ENCODE data around the gene CDC6.
"Not testable (repeated sequence)": the region's sequence is repeated elsewhere in the genome, so short reads cannot be mapped to it uniquely, and the experiment has no call there.

Gene CDC6

DNA sequence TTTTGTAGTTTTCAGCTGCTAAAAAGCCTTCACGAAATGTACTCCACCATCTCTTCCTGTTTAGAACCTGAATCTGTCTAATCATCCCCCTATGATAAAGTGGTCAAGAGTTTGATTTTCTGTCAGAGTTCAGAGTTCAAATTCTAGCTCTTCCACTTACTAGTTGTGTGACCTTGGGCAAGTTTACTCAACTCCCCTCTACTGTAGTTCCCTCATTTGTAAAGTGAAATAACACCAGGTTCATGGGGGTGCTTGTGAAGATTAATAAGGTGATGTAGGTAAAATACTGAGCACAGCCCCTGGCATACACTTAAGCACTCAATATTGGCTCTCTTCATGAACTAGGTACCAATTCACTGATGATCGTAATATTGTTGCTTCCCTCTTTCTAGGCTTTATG lies 1.2 kb upstream of the CDC6 start:
- DNase-seq (ENCODE audit: low read depth in 2 of 2, low spot score in 1 of 2): no peak

DNA sequence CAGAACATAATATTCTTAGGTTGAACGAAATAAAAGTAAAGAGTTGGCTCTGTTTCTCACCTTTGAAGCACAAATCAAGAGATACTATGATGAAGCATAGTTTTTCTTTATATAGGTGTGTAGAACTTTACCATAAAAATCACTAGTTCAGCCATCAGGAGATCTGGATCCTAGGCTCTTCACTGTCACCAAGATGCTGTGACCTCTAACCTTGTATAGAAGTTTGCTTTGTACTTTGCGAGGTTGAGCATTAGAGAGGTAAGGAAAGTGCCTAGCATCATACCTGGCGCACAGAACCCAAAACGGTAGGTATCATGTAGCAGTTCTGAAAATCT lies 553 bp upstream of the CDC6 start:
- DNase-seq (ENCODE audit: low read depth in 2 of 2, low spot score in 1 of 2): no peak

DNA sequence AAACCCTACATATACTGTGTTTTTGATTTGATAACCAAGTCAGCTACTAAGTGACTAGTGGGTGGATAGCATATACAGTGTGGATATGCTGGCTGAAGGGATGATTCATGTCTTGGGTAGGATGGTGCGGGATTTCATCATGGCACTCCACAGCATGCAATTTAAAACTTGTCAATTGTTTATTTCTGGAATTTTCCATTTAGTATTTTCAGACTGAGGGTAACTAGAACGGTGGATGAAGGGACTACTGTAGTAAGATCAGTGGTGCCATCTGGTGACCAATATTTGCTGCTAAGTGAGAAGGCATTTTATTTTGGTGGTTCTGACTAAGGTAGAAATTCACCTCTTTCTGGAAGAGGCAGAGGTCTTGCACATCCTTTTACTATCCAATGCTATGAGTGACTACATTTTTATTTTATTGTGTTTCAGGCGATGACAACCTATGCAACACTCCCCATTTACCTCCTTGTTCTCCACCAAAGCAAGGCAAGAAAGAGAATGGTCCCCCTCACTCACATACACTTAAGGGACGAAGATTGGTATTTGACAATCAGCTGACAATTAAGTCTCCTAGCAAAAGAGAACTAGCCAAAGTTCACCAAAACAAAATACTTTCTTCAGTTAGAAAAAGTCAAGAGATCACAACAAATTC lies 3.1 kb downstream of the CDC6 start:
- DNase-seq (ENCODE audit: low read depth in 2 of 2, low spot score in 1 of 2): no peak

DNA sequence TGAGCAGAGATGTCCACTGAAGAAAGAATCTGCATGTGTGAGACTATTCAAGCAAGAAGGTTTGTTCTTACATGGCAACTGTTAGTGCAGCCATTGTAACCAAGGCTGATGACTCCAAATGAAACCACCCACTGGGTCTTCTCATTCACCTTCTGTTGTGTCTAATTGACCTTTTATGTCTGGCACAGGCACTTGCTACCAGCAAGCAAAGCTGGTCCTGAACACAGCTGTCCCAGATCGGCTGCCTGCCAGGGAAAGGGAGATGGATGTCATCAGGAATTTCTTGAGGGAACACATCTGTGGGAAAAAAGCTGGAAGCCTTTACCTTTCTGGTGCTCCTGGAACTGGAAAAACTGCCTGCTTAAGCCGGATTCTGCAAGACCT lies 3.6 kb downstream of the CDC6 start:
- DNase-seq (ENCODE audit: low read depth in 2 of 2, low spot score in 1 of 2): no peak

DNA sequence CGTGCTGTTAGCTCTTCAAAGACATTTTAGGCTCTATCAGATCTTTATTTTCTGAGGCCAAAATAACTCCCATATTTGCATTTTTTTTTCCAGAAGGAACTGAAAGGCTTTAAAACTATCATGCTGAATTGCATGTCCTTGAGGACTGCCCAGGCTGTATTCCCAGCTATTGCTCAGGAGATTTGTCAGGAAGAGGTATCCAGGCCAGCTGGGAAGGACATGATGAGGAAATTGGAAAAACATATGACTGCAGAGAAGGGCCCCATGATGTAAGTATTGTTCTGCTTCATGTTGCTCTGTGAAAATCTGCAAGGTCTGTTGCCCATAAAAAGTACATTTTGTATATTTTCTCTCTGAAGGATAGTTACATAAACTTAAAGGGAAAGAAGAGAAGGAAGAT lies 5.7 kb downstream of the CDC6 start:
- no peak for DNase-seq (ENCODE audit: low read depth in 2 of 2, low spot score in 1 of 2)

DNA sequence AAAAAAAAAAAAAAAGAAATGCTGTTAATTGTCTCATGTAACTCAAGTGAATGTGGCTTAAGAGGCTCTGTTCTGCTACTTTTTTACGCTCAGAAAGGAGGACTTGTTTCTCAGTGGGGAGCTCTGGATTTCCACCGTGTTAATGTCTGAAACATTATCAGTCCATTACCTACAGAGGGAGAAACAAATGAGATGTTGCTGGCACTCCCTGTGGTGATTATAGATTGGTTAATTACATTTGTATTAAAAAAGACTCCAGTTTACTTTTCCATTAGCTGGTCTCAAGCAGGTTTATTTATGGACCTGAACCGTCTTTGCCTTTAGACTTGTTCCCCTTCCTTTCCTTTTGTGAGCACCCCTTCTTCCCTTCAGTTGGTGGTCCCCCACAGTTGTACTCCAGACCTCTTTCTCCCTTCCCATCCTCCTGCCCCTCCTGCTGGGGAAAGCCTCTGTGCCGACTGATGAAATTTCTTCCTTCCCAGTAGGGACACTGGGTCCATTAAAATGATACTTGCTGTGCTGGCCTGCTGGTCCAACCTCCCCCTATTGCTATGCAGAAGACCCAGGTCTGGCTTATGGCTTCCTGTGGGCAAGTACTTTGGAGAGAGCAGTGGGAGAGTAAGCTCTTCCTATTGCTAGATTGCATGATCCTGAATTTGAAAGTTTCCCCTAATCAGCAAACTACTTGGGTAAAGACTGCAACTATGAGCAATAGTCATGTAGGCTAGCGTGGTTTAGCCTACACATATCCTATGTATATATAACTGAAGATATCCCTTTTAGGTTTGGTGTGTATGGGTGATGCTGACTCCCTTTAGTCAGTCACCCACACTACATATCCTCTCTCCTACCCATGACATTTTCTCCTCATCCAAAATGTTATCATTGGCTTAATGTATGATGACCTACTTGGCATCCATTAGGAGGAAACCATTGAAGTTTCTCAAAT lies 8.1 kb downstream of the CDC6 start:
- no peak for DNase-seq (ENCODE audit: low read depth in 2 of 2, low spot score in 1 of 2)

DNA sequence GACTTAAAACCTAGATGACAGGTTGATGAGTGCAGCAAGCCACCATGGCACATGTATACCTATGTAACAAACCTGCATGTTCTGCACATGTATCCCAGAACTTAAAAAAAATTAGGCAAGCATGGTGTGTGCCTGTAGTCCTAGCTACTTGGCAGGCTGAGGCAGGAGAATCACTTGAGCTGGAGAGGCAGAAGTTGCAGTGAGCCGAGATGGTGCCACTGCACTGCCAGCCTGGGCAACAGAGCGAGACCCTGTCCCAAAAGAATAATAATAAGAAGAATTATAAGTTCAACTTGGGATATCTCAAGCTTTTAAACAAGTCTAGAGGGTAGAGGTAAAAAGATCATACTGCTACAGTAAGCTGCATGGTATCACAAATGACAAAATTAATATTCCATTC lies 9.8 kb downstream of the CDC6 start:
- no peak for DNase-seq (ENCODE audit: low read depth in 2 of 2, low spot score in 1 of 2)

DNA sequence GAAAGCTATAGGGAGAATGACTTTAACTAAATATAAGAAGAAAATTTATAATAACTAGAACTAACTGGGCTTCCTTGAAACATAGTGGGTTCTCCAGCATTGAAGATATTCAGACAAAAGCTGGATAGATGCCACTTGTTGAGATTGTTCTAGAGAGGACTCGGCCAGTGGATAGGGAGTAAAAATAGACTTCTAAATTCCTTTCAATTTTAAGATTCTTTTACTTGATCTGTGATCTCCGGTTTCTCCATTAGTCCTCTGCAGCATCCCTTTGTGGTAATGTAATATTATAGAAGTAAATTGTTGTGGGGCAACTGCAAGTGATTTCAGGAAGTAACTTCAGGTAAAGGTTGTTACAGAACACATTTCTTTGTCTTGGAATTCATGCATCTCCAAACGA lies 11.0 kb downstream of the CDC6 start:
- DNase-seq (ENCODE audit: low read depth in 2 of 2, low spot score in 1 of 2): no peak

DNA sequence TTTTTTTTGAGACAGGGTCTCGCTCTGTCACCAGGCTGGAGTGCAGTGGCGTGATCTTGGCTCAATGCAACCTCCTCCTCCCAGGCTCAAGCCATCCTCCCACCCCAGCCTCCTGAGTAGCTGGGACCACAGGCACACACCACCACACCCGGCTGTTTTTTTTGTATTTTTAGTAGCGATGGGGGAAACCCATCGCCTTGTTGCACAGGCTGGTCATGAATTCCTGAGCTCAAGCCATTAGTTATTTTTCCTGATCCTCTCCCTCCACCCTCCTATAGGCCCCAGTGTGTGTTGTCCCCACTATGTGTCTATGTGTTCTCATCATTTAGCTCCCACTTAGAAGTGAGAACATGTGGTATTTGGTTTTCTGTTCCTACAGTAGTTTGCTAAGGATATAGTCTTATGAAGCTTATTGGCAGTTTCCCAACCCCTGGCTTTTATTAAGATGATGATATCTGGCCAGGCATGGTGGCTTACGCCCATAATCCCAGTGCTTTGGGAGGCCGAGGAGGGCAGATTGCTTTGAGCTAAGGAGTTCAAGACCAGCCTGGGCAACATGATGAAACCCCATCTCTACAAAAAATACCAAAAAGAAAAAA lies 11.6 kb downstream of the CDC6 start:
- DNase-seq (ENCODE audit: low read depth in 2 of 2, low spot score in 1 of 2): not testable (repeated sequence)

DNA sequence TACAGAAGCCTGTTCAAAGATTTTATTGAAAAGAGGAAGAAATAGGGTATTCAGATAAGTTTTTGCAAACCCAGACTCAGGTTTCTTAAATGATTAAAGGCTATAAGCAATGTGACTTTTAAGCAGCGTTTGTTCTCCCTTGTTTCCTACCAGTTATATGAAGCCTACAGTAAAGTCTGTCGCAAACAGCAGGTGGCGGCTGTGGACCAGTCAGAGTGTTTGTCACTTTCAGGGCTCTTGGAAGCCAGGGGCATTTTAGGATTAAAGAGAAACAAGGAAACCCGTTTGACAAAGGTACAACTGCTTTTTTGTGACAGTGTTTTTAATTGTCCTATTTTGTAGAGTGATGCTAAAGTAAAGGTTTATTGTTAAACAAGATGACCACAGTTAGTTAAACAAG lies 13.6 kb downstream of the CDC6 start:
- DNase-seq (ENCODE audit: low read depth in 2 of 2, low spot score in 1 of 2): no peak

DNA sequence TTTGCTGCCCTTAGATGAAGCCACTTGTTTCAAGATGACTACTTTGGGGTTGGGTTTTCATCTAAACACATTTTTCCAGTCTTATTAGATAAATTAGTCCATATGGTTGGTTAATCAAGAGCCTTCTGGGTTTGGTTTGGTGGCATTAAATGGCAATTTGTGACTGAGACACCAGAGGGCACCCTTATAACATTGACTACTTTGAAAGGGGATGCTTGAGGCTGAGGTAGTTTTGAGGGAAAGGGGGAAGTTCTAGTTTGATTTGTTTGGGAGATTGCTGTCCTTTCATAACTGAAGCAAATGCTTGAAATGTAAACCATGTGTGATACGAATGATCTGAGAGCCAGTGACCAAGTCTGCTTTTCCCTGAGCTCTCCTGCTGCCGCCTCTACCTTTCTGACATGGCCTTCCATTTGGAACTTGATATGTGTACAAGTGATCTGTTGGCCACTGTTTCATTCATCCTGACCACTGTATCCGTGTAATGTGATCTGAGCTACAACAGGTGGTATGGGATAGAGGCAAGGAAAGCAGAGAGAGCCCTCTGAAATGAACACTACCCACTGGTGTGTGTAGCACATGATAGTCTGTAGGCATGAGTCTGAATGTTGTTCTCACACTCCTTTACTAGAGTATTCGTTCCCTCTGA lies 15.5 kb downstream of the CDC6 start:
- DNase-seq (ENCODE audit: low read depth in 2 of 2, low spot score in 1 of 2): no peak

DNA sequence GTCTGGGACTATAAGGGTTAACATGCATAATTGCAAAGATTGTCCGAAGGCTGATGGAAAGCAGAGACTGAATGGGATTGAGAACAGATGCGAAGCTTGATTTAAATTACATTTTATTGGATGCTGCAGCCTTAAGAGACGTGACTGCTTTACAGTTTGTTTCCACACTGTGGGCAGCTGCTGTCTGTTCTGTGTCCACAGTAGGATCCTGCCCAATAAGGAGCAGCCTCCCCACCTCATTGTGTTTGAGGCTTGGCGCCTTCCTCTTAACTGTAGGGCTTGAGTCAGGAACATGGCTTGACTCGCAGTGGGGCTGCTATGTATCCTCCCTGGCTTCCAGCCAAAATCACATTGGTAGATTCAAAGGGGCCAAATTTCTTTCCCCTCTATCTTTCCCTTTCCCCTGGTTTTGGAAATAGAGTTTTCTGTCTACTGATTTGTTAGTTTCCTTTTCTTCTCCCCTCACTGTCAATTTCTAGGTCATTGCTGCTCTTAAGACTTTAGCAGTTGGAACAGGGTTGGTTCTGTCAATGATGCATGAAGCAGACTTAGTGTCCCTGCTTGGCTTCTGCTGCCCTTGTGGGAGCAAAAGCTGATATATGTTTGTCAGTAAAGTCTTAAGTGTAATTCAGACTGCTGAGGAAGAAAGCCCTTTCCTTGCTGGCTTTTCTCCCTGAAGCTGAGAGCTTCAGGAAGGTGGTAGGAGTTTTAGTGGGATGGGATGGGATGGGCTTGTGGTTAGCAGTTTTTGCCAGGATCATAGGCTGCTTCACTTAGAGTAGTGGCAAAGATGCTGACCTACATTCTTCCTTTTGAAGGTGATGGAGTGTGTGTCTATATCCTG lies 16.3 kb downstream of the CDC6 start:
- DNase-seq (ENCODE audit: low read depth in 2 of 2, low spot score in 1 of 2): no peak

DNA sequence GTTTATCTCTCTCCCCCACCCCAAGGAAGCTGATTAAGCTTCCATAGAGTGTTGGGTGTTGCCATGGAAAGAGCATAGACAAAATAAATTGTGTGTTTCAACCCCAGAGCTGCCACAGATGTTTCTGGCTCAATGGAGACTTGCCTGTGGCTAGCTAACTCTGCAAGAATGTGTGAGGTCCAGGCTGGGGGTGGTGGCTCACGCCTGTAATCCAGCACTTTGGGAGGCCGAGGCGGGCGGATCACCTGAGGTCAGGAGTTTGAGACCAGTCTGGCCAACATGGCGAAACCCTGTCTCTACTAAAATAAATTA lies 16.8 kb downstream of the CDC6 start:
- not testable (repeated sequence) for DNase-seq (ENCODE audit: low read depth in 2 of 2, low spot score in 1 of 2)

DNA sequence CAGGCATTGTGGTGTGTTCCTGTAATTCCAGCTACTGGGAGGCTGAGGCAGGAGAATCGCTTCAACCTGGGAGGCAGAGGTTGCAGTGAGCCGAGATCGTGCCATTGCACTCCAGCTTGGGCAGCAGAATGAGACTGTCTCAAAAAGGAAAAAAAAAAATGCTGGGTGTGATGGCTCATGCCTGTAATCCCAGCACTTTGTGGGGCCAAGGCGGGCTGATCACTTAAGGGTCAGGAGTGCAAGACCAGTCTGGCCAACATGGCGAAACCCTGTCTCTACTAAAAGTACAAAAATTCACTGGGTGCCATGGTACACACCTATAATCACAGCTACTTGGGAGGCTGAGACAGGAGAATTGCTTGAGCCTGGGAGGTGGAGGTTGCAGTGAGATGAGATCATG lies 17.2 kb downstream of the CDC6 start:
- DNase-seq (ENCODE audit: low read depth in 2 of 2, low spot score in 1 of 2): not testable (repeated sequence)

DNA sequence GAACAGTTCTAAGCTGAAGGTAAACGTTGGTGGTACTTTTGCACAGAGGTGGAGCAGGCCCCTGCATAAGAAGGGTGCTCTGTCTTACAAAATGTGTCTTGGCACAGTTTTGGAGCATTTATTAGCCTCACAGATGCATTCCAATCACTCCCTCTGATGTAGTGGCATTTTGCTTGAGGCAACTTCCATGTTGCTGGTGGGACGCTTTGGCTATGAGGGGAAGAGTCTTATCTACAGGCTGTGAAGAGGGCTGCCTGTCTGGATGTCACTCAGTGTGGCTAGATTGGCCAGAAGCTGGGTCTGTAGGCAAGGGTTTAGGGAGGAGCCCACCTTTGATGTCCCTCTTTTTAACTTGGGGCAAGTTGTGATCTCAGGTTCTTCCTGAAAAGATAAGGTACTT lies 18.7 kb downstream of the CDC6 start:
- DNase-seq (ENCODE audit: low read depth in 2 of 2, low spot score in 1 of 2): no peak

DNA sequence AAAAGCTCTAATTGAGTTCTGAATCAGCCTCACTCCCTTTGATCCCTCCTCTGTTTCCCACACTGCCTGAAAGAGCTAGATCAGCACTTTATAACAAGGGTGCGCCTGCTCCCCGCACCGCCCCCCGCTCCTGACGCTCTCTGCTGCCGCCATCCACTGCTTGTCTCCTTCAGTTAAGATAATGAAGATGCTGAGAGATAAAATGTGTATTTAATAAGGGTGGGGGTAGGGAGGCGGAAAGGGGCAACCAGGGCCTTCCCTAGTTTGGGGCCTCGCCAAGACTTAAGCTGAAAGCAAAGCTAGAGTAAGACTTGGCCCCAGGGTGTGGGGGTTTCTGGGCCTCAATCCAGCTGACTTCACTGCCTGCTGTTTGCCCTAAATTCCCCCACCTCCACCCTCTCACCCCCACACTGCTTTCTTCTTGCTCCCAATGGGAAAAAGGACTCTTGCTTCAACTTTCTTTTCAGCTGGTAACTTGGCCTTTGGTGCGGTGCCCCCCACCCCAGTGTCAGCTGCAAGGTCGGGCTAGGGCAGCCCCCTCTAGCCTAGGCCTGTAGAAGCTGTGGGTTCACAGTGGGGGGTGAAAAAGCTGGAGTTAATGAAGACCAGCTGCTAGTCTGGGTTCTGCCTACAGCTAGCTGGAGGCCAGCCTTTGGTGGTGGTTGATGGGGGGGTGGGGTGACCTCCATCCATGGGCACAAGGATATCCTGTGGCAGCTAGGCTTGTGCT lies 19.5 kb downstream of the CDC6 start:
- no peak for DNase-seq (ENCODE audit: low read depth in 2 of 2, low spot score in 1 of 2)

DNA sequence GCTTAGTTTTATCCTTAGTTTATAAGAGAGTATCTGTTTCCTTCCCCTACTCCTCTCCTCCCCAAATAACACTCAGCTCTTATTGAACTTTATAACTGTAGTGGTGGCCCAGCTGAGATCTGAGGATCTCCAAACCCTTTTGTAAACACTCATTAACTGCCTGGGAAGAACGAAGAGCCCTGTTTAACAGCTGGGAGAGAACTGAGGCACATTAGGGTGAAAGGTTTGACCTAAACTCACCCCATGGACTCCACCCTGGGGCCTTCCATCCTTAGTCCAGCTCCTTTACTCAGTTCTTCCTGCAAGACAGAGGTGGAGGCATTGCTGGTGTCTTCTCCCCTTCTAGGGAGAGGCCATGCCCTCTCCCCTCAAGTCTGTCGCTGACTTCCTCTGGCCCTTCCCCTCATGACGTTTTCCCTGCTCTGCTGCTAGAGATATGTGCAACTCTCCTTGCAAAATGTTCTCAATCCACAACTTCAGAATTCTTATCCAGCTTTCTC lies 20.1 kb downstream of the CDC6 start:
- DNase-seq (ENCODE audit: low read depth in 2 of 2, low spot score in 1 of 2): no peak

DNA sequence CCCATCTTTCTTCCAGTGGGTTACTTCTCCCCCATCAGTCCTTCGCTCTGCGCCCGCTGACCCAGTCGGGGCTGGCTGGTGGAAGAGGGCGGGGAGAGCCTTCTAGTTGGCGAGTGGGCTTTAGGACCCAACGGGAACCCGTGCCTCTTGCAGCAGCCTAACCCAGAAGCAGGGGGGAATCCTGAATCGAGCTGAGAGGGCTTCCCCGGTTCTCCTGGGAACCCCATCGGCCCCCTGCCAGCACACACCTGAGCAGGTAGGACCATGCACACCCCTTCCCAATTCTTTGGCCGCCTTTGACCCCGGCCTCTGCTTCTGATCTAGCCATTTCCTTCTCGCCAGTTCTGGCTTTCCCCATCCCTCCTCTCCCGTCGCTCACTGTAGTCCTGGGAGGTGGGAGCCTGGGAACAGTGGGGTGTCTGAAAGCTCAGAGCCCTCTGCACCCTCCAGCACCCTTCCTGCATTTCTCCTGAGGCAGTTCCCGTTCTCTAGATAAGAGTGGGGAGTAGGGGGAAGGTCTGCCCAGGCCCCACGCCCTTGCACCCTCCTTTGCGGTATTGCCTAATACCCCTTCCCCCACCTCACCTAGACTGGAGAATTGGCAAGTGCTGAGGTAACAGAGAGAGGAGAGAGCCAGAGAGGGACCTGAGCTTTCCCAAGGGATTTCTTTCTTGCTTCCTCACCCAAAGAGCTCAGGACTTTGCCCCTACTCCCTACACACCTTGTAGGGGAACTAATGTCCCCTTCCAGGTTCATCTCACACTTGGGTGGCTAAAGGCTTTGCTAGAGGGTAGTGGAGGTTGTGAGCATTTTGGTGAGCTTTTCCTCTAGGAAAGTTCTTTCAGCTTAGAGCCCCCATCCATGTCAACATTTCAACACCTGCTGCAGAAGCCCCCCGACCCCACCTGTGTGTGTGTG lies 21.6 kb downstream of the CDC6 start, which contains the start of gene RARA:
RARA (plus strand) TSS at position 150 of the 918 bp plus-strand sequence. CDS start 22,039 bp downstream, outside the sequence.
- no peak for DNase-seq (ENCODE audit: low read depth in 2 of 2, low spot score in 1 of 2)

DNA sequence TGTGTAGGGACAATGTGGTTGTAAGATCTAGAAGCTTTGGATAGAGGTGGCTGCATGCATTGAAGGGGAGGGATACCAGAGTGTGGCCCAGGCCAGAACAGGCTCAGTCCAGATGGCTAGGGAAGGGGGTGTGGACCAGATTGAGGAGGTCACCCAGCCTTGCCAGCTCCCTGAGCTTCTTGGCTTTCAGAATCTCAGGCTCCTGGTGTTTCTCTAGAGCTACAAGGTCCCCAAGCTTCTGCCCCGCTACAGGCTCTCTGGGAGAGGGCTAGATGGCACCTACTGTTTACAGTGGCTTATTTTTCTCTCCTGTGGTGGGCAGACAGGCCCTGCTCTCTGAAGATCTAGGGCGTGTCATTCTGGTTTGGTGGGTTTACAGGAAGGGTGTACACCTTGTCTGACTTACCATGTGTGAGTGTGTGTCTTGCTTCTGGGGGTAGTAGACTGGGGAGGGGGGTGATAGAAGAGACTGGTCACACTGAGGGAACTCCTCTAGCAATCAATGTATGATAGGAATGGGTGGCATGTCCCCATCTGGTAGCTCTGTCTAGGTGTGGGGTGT lies 22.4 kb downstream of the CDC6 start:
- DNase-seq (ENCODE audit: low read depth in 2 of 2, low spot score in 1 of 2): no peak
